Measurements from ENCODE around the gene CGREF1. TPM values are rescaled to one million over a fixed set of nuclear protein-coding genes. Genes with fewer than 3 reads are reported as not detected.

Gene CGREF1
- polyA plus RNA-seq, 1 of the 3 experiments (the other 2 are of a cell fraction) = 18.3 TPM

- Histone ChIP-seq H3K9ac (no peak overlapping the region), H3F3A (replicated peaks; ENCODE audit: insufficient read depth) (peaks cover 13% of the 10 kb centered on the region), H3K36me3 (replicated peaks in 1 of 2; ENCODE audit: control insufficient read depth in 1 of 2, insufficient read depth in 2 of 2, low read length in 1 of 2) (peaks cover 16 to 38% of the 10 kb centered on the region in 2 experiments), H3K79me2 (ENCODE audit: insufficient read depth) (peaks cover 32% of the 10 kb centered on the region), H3K9me3 (no peaks in the 10 kb centered on the region), H3K4me1 (ENCODE audit: control insufficient read depth in 1 of 2, insufficient read depth in 2 of 2, low read depth in 1 of 2, low read length in 1 of 2) (peaks cover 25 to 57% of the 10 kb centered on the region in 2 experiments), H3K27me3 (ENCODE audit: insufficient read depth) (no peaks in the 10 kb centered on the region), H2AFZ (ENCODE audit: low read depth) (no peak overlapping the region), H3K4me2 (peak overlapping the region; percentile 100), H3K27ac (ENCODE audit: low read depth in 2 of 2, low read length in 1 of 2) (peak overlapping the region; percentile 50 to 99; a peak in 3 of 4 replicates), H3K9me2 (no peaks in the 10 kb centered on the region), H4K20me1 (ENCODE audit: insufficient read depth) (peaks cover 16% of the 10 kb centered on the region; the same call in 1 of the 2 replicates), H3K4me3 (ENCODE audit: low read depth in 2 of 2, low read length in 1 of 2) (peak overlapping the region in 1 of 2 experiments; percentile 32; a peak in 1 of 4 replicates)
- CTCF ChIA-PET = interaction anchor here (0.9 to 14.6 kb wide), 10 partner anchors 15 to 236 kb away, joined by 3 to 227 read pairs (median 16); partner anchors contain the start of genes AGBL5 and OST4
- no peak for TF ChIP-seq TEAD4 (IDR thresholded peaks at IDR 0.05; ENCODE audit: borderline replicate concordance, insufficient read depth)
- TF ChIP-seq MEF2A (IDR thresholded peaks at IDR 0.05; ENCODE audit: borderline replicate concordance, low read depth) = no peak
- TF ChIP-seq POLR2AphosphoS5 (IDR thresholded peaks at IDR 0.05; ENCODE audit: low read depth, low read length) = no peak
- no peak for TF ChIP-seq YY1 (IDR thresholded peaks at IDR 0.05; ENCODE audit: low read depth)
- POLR2A ChIA-PET = interaction anchor here (1.4 to 6.7 kb wide), 3 partner anchors 10 to 32 kb away, joined by 3 to 63 read pairs (median 18); partner anchors contain the start of genes AGBL5 and OST4
- 87% methylated on average over 27 of the region's 38 CpGs for WGBS (ENCODE audit: low lambda C conversion rate)
- no peak for DNase-seq
Observed at GRCh38 chr2:27081984-27082772, 36.8 kb downstream of the CGREF1 start.

DNA sequence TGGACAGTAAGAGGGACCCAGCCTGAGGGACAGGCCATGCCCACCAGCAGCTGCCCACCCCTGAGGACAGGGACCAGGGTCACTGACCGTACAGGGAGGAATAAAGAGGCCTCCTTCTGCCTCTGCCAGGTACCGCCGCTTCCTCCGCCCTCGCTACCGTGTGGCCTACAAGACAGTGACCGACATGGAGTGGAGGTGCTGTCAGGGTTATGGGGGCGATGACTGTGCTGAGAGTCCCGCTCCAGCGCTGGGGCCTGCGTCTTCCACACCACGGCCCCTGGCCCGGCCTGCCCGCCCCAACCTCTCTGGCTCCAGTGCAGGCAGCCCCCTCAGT lies 38.4 kb downstream of the CGREF1 start:
- Histone ChIP-seq H3K9me3 (no peaks in the 10 kb centered on the region), H2AFZ (ENCODE audit: low read depth) (no peak overlapping the region), H3K79me2 (ENCODE audit: insufficient read depth) (peaks cover 32% of the 10 kb centered on the region), H3K4me3 (ENCODE audit: low read depth in 2 of 2, low read length in 1 of 2) (peak overlapping the region; percentile 79 to 93), H3K9me2 (no peaks in the 10 kb centered on the region), H4K20me1 (ENCODE audit: insufficient read depth) (peaks cover 16% of the 10 kb centered on the region; the same call in 1 of the 2 replicates), H3K4me2 (peak overlapping the region; percentile 100), H3K4me1 (ENCODE audit: control insufficient read depth in 1 of 2, insufficient read depth in 2 of 2, low read depth in 1 of 2, low read length in 1 of 2) (peaks cover 22 to 64% of the 10 kb centered on the region in 2 experiments), H3F3A (replicated peaks; ENCODE audit: insufficient read depth) (peaks cover 17% of the 10 kb centered on the region), H3K27ac (ENCODE audit: low read depth in 2 of 2, low read length in 1 of 2) (peak overlapping the region; percentile 79 to 99), H3K36me3 (replicated peaks in 1 of 2; ENCODE audit: control insufficient read depth in 1 of 2, insufficient read depth in 2 of 2, low read length in 1 of 2) (peaks cover 16 to 38% of the 10 kb centered on the region in 2 experiments), H3K27me3 (ENCODE audit: insufficient read depth) (no peaks in the 10 kb centered on the region), H3K9ac (no peak overlapping the region)
- WGBS (ENCODE audit: low lambda C conversion rate) = 92% methylated on average over 14 of the region's 14 CpGs
- ChIA-PET POLR2A (interaction anchor here (0.5 to 6.7 kb wide), 4 partner anchors 8 to 30 kb away, joined by 3 to 63 read pairs (median 30); partner anchors contain the start of genes AGBL5 and OST4), CTCF (interaction anchor here (0.9 to 14.6 kb wide), 14 partner anchors 10 to 232 kb away, joined by 3 to 227 read pairs (median 6); partner anchors contain the start of genes AGBL5, MAPRE3 and OST4)
- TF ChIP-seq EZH2phosphoT487 (IDR thresholded peaks at IDR 0.05; ENCODE audit: borderline replicate concordance, low read depth) (no peak), MAX (IDR thresholded peaks at IDR 0.05; ENCODE audit: low read depth) (no peak), REST (IDR thresholded peaks at IDR 0.05; ENCODE audit: low read depth, low read length) (no peak), GATA2 (CRISPR knock-in tag; IDR thresholded peaks at IDR 0.05) (no peak), ELF1 (IDR thresholded peaks at IDR 0.05) (no peak), YY1 (IDR thresholded peaks at IDR 0.05; ENCODE audit: low read depth) (no peak), TEAD4 (IDR thresholded peaks at IDR 0.05; ENCODE audit: borderline replicate concordance, insufficient read depth) (no peak), FOXJ3 (CRISPR knock-in tag; IDR thresholded peaks at IDR 0.05) (no peak)
- no peak for DNase-seq

Measured in SK-N-SH (cell line).